NCI-H748 (cell line): Measurements from ENCODE around the gene TOMM22.

Experiments used
- DNase-seq: peaks from one replicate; lab custom pipeline; 2025; ENCODE audit not compliant: unreplicated experiment; lab: John Stamatoyannopoulos, UW

Gene TOMM22

DNA sequence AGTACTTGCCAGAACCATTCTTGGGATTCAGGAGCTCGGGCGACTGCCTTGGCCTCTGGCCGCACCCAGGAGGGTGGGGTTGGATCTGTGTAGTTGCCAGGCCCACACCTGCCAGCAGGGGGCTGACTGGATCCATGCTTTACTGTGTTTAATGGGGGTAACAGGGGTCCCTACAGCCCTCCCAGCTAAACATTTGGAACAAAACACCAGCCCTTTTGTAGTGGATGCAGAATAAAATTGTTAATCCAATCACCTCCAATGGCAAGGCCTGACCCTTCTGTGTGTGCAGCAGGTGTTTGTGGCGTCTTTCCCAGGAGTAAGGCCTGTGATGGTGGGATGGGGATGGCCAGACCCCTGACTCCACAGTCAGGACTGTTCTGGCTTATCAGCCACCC, 51.6 kb downstream of the TOMM22 start:
- peak; percentile 6 for DNase-seq

GRCh38 chr22:38733724-38734381, 52.1 kb downstream of the TOMM22 start:
- no peak for DNase-seq

GRCh38 chr22:38734421-38735100, 52.8 kb downstream of the TOMM22 start:
- DNase-seq, result no peak
